Spleen (tissue), 11 donors: ENCODE results near the gene GNA14. TPM values are rescaled to one million over a fixed set of nuclear protein-coding genes. Genes with fewer than 3 reads are reported as not detected.
A peak's percentile ranks its signal among the peaks of the same experiment; 100 is the strongest.

Experiments
- DNase-seq: peaks from one replicate; pipeline ENCODE4 v3.0.0-alpha.2; 2020
- H3K27ac ChIP-seq, 8 donors: fragments of 200-600 bp; sonication (generic) in 7 of 8; 1 replicate in 4 of 8; 2 replicates in 4 of 8; pipeline versions ENCODE4 v1.5.0 to v1.8.0; 2016 to 2021; ENCODE audit warnings: inconsistent platforms in 4 of 8, mild to moderate bottlenecking in 4 of 8, moderate library complexity in 1 of 8
- H3K27me3 ChIP-seq, 7 donors: fragments of 200-600 bp; sonication (generic) in 6 of 7; replicated peaks in 1 of 7; 1 replicate in 4 of 7; 2 replicates in 3 of 7; pipeline versions ENCODE4 v1.5.0 to v1.8.0; 2016 to 2021; ENCODE audit warnings: inconsistent platforms in 3 of 7, mild to moderate bottlenecking in 1 of 7
- H3K36me3 ChIP-seq, 6 donors: fragments of 200-600 bp; sonication (generic) in 5 of 6; 1 replicate in 4 of 6; 2 replicates in 2 of 6; pipeline versions ENCODE4 v1.5.0 to v1.8.0; 2016 to 2021; ENCODE audit warnings: inconsistent platforms in 2 of 6
- H3K4me1 ChIP-seq, 6 donors: fragments of 200-600 bp; sonication (generic) in 5 of 6; 1 replicate in 3 of 6; 2 replicates in 3 of 6; pipeline versions ENCODE4 v1.5.0 to v1.8.0; 2016 to 2021; ENCODE audit warnings: inconsistent platforms in 3 of 6
- H3K4me3 ChIP-seq, 8 donors: fragments of 200-600 bp; sonication (generic) in 7 of 8; 1 replicate in 4 of 8; 2 replicates in 4 of 8; pipeline versions ENCODE4 v1.5.0 to v1.8.0; 2016 to 2021; ENCODE audit warnings: inconsistent platforms in 4 of 8, mild to moderate bottlenecking in 4 of 8, moderate library complexity in 2 of 8
- H3K9me3 ChIP-seq, 8 donors: fragments of 200-600 bp; sonication (generic) in 7 of 8; 1 replicate in 4 of 8; 2 replicates in 4 of 8; pipeline versions ENCODE4 v1.5.0 to v1.8.0; 2016 to 2021; ENCODE audit warnings: inconsistent platforms in 4 of 8
- POLR2A ChIP-seq, 3 donors: fragments of 450-650 bp; IDR thresholded peaks; one replicate each; pipeline ENCODE4 v1.5.1; 2017; ENCODE audit warnings: antibody characterized with exemption in 3 of 3, mild to moderate bottlenecking in 1 of 3
- POLR2AphosphoS5 ChIP-seq, 3 donors: sonication (generic); formaldehyde crosslinking; IDR thresholded peaks; one replicate each; pipeline ENCODE4 v1.5.1; 2017; ENCODE audit warnings: antibody characterized with exemption in 3 of 3
- WGBS, 5 donors: extraction: QIAGEN DNeasy Blood & Tissue Kit in 3 of 5; methylation state at CpG; one replicate each; pipeline versions ENCODE4 v1.1.5 to v1.1.7; 2013 to 2018; 5-methylcytosine and 5-hydroxymethylcytosine counted together
- intact Hi-C: fragments of 100-400 bp; cut with DNase I; formaldehyde crosslinking; loops from one replicate; pipeline ENCODE4 v1.15.0; 2023; ENCODE audit warnings: low total_unique reads
- polyA plus RNA-seq, 3 donors: library from polyadenylated mRNA; stranded (reverse); fragments of 200-250 nt; gene quantifications; one replicate each; pipeline ENCODE4 v1.2.1, GENCODE V29; 2013
- total RNA-seq, 7 donors: library from RNA; depleted of rRNA in 3 of 7; stranded (reverse); fragments of >200 nt in 3 of 7; fragmentation: NEBNext Ultra II Directional in 4 of 7; extraction: Animal tissue kit (Norgen Biotek cat#: 25700) in 4 of 7; gene quantifications; one replicate each; pipeline versions ENCODE4 v1.1.0 to v1.2.1, GENCODE V29; 2016 to 2021
- TF ChIP-seq, protein P1 (sequence below), 11 experiments: fragments of 200-600 bp in 7 of 11; fragments of 450-650 bp in 4 of 11; sonication (generic) in 4 of 11; IDR thresholded peaks in 8 of 11; conservative IDR thresholded peaks in 3 of 11; 1 replicate in 7 of 11; 2 replicates in 4 of 11; pipeline versions ENCODE4 v1.4.0 to v1.8.0; 2016 to 2021; ENCODE audit warnings: antibody characterized with exemption in 11 of 11, inconsistent platforms in 4 of 11, mild to moderate bottlenecking in 1 of 11
- donor health status: healthy with polysubstance abuse.
- donor health status: DM: no; HTN: no; CAD: no; lungs with moderate emphysema.
- donor health status: DM: no; HTN: no; CAD: no.
- donor health status: Bipolar disorder and iron deficiency.
- donor health status: healthy.
- donor health status: DM: no; HTN: no; CAD: no.
- donor health status: DM: yes; HTN: yes; CAD: no.

Gene GNA14
- total and polyA plus RNA-seq, 10 donors, result 1.7 to 41.7 (median 7.9) TPM

- 60 to 85% (median 77%) methylated on average over 3 of the region's 3 CpGs for WGBS, 5 donors
- no peak for TF ChIP-seq POLR2A (IDR thresholded peaks at IDR 0.05)
- no peak for TF ChIP-seq POLR2AphosphoS5 (IDR thresholded peaks at IDR 0.05)
- TF ChIP-seq, protein P1, sequence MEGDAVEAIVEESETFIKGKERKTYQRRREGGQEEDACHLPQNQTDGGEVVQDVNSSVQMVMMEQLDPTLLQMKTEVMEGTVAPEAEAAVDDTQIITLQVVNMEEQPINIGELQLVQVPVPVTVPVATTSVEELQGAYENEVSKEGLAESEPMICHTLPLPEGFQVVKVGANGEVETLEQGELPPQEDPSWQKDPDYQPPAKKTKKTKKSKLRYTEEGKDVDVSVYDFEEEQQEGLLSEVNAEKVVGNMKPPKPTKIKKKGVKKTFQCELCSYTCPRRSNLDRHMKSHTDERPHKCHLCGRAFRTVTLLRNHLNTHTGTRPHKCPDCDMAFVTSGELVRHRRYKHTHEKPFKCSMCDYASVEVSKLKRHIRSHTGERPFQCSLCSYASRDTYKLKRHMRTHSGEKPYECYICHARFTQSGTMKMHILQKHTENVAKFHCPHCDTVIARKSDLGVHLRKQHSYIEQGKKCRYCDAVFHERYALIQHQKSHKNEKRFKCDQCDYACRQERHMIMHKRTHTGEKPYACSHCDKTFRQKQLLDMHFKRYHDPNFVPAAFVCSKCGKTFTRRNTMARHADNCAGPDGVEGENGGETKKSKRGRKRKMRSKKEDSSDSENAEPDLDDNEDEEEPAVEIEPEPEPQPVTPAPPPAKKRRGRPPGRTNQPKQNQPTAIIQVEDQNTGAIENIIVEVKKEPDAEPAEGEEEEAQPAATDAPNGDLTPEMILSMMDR (IDR thresholded peaks at IDR 0.05 in 8 of 11, conservative IDR thresholded peaks at IDR 0.05 in 3 of 11), result no peak
- Histone ChIP-seq H3K4me3 (no peak overlapping the region), H3K27me3 (no peaks in the 10 kb centered on the region), H3K4me1 (peaks cover 0 to 25% (median 2%) of the 10 kb centered on the region in 6 donors), H3K9me3 (no peaks in the 10 kb centered on the region), H3K27ac (no peak overlapping the region), H3K36me3 (no peaks in the 10 kb centered on the region)
- intact Hi-C loops, result no loop called here
- DNase-seq, result no peak
Observed at GRCh38 chr9:77510666-77511065, 137.5 kb downstream of the GNA14 start.

- H3K4me1 ChIP-seq, result peaks cover 0 to 14% (median 0%) of the 10 kb centered on the region in 6 donors
- H3K27ac ChIP-seq, result no peak overlapping the region
- 91 to 94% (median 92%) methylated on average over 3 of the region's 3 CpGs for WGBS, 5 donors
- DNase-seq, result no peak
- no peak for TF ChIP-seq POLR2AphosphoS5 (IDR thresholded peaks at IDR 0.05)
- no peak for TF ChIP-seq POLR2A (IDR thresholded peaks at IDR 0.05)
- TF ChIP-seq, protein P1 (IDR thresholded peaks at IDR 0.05 in 8 of 11, conservative IDR thresholded peaks at IDR 0.05 in 3 of 11), result no peak
- no peaks in the 10 kb centered on the region for H3K36me3 ChIP-seq
- H3K9me3 ChIP-seq, result no peaks in the 10 kb centered on the region
- intact Hi-C loops, result no loop called here
- H3K4me3 ChIP-seq, result no peak overlapping the region
- no peaks in the 10 kb centered on the region for H3K27me3 ChIP-seq
Observed at GRCh38 chr9:77508396-77508795, 139.7 kb downstream of the GNA14 start.

- Histone ChIP-seq H3K27me3 (no peaks in the 10 kb centered on the region), H3K27ac (peak overlapping the region in 4 of 8 donors; percentile 7 to 63 (median 34)), H3K36me3 (no peaks in the 10 kb centered on the region), H3K4me3 (no peak overlapping the region), H3K4me1 (peaks cover 0 to 8% (median 0%) of the 10 kb centered on the region in 6 donors), H3K9me3 (no peaks in the 10 kb centered on the region)
- TF ChIP-seq POLR2AphosphoS5 (IDR thresholded peaks at IDR 0.05), result no peak
- no peak for TF ChIP-seq POLR2A (IDR thresholded peaks at IDR 0.05)
- TF ChIP-seq, protein P1 (IDR thresholded peaks at IDR 0.05 in 8 of 11, conservative IDR thresholded peaks at IDR 0.05 in 3 of 11), result no peak
- DNase-seq, result no peak
- intact Hi-C loops, result no loop called here
- WGBS, 5 donors, result 62 to 70% (median 68%) methylated on average over 7 of the region's 7 CpGs
Observed at GRCh38 chr9:77507212-77507961, 140.7 kb downstream of the GNA14 start.

- Histone ChIP-seq H3K4me1 (peaks cover 0 to 8% (median 0%) of the 10 kb centered on the region in 6 donors), H3K27ac (no peak overlapping the region), H3K9me3 (no peaks in the 10 kb centered on the region), H3K27me3 (no peaks in the 10 kb centered on the region), H3K36me3 (no peaks in the 10 kb centered on the region), H3K4me3 (no peak overlapping the region)
- intact Hi-C loops, result no loop called here
- 71 to 84% (median 79%) methylated on average over 5 of the region's 5 CpGs for WGBS, 5 donors
- TF ChIP-seq POLR2A (IDR thresholded peaks at IDR 0.05) (no peak), POLR2AphosphoS5 (IDR thresholded peaks at IDR 0.05) (no peak)
- TF ChIP-seq, protein P1 (IDR thresholded peaks at IDR 0.05 in 8 of 11, conservative IDR thresholded peaks at IDR 0.05 in 3 of 11), result no peak
- no peak for DNase-seq
Observed at GRCh38 chr9:77505232-77505631, 142.9 kb downstream of the GNA14 start.
